GM19238 (cell line): Measurements from ENCODE around the gene GABRA5.
"Not testable (repeated sequence)": the region's sequence is repeated elsewhere in the genome, so short reads cannot be mapped to it uniquely, and the experiment has no call there.

Source experiments
- DNase-seq: peaks from one replicate; pipeline ENCODE4 v3.0.0; 2011; ENCODE audit warnings: low spot score; ENCODE audit not compliant: insufficient read length

Gene GABRA5

GRCh38 chr15:26866298-26867199 lies at the start of gene GABRA5:
TSS of gene GABRA5 (plus strand) at chr15:26867062. CDS start at chr15:26869249, 2,187 bp downstream.
- DNase-seq: no peak

GRCh38 chr15:26831191-26831590 lies 35.7 kb upstream of the GABRA5 start:
- not testable (repeated sequence) for DNase-seq

- DNase-seq: no peak
These were observed 34.9 kb upstream of the GABRA5 start for GRCh38 chr15:26831951-26832350.

- peak; percentile 5 for DNase-seq
These were observed 28.0 kb upstream of the GABRA5 start for GRCh38 chr15:26838742-26839460.

GRCh38 chr15:26841514-26841913 lies 25.3 kb upstream of the GABRA5 start:
- DNase-seq: no peak

GRCh38 chr15:26841941-26842340 lies 24.9 kb upstream of the GABRA5 start:
- no peak for DNase-seq

GRCh38 chr15:26842391-26842790 lies 24.5 kb upstream of the GABRA5 start:
- no peak for DNase-seq

GRCh38 chr15:26844901-26845300 lies 22.0 kb upstream of the GABRA5 start:
- no peak for DNase-seq

- no peak for DNase-seq
These were observed 18.4 kb upstream of the GABRA5 start for GRCh38 chr15:26848498-26848897.

- no peak for DNase-seq
These were observed 16.7 kb upstream of the GABRA5 start for GRCh38 chr15:26850161-26850560.

GRCh38 chr15:26852980-26853379 lies 13.9 kb upstream of the GABRA5 start:
- DNase-seq: no peak

GRCh38 chr15:26854435-26854834 lies 12.4 kb upstream of the GABRA5 start:
- DNase-seq: no peak

- DNase-seq: no peak
These were observed 2.1 kb upstream of the GABRA5 start for GRCh38 chr15:26864664-26865191.

GRCh38 chr15:26867200-26868007 lies 542 bp downstream of the GABRA5 start:
- no peak for DNase-seq

- no peak for DNase-seq
These were observed 1.3 kb downstream of the GABRA5 start for GRCh38 chr15:26868029-26868685.

- DNase-seq: no peak
These were observed 2.8 kb downstream of the GABRA5 start for GRCh38 chr15:26869628-26870027.

- no peak for DNase-seq
These were observed 3.5 kb downstream of the GABRA5 start for GRCh38 chr15:26870346-26870745.

- DNase-seq: no peak
These were observed 5.3 kb downstream of the GABRA5 start for GRCh38 chr15:26872206-26872605.

GRCh38 chr15:26873846-26874245 lies 7.0 kb downstream of the GABRA5 start:
- no peak for DNase-seq

GRCh38 chr15:26874774-26875475 lies 8.1 kb downstream of the GABRA5 start:
- DNase-seq: no peak
